Stimulated activated CD8-positive, alpha-beta memory T cell treated with anti-CD3 and anti-CD28 coated beads, Interleukin-7, amount 100 ng/mL, for 24 hours (primary cell): ENCODE measurements around the gene NOVA1.

ENCODE experiments used
- DNase-seq: peaks from one replicate; pipeline ENCODE4 v3.0.0-alpha.2; 2020; ENCODE audit warnings: low read depth

The NOVA1 gene

DNA sequence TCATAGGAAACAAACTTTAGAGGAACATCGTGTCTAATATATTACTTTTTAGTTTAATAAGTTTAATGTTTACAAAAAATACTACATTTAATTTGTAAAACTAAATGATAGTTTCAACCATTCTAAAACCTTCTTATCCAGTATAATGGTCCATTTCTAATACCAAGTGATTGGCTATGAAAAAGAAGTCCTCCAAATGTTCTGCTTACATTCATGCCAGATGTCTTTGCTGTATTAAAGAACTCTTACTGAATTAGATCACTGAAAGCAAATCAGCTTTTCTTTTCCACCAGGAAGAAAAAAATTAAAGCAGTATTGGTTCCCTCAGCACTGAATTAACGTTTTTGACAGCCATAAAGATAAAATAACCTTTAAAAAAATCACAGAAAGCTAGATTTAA, 3.7 kb downstream of the NOVA1 start:
- no peak for DNase-seq

DNA sequence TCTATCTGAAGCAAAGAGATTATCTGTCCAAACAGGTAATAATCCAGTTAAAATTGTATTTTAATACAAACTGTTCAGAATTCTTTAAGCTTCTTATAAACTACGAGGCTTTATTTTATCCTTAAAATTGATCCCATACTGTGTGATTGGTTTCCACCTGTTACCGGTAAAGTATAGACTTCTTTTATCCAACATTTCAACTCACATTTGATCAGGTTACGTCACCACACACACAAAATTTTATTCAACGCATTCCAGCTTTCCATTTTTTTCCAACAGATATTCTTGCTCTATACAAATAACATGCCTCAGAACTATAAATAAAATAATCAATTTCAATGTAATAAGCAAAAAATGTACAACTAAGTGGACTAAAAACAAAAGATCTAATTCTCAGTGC, 4.5 kb downstream of the NOVA1 start:
- DNase-seq = no peak

DNA sequence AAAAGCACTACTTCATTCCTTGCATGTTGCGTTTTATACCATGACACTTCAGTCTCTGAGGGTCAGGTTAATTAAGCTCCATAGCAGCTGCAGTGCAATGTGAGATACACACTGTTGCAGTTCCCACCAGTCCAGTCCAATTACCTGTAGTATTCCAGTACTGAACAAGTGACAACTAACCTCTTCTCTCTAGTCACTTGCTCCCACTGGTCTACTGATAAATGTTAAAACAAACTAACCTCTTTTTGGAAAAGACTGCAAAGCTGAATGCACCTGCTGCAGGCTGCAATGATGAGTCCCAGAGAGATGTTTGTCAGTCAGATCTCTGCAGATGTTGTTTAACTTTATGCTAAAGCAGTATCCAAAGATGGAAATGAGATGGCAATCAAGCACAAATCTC, 7.9 kb downstream of the NOVA1 start:
- DNase-seq = no peak

DNA sequence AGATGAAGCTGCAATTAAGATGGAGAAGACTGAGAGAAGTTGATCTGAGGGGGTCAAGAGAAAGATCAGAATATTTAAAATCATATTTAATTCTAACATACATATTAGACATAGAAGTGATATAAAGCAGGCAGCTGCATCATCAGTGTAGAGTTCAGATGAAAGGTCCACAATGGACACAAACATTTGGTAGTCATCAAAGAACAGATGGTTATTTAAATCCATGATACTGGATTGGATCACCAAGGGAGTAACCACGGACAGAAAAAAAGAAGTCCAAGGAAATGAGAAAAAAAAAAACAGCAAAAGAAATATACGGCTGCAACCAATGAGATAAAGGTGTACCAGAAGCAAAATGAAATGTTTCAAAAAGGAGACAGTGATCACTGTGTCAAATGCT, 20.1 kb downstream of the NOVA1 start:
- DNase-seq = no peak

DNA sequence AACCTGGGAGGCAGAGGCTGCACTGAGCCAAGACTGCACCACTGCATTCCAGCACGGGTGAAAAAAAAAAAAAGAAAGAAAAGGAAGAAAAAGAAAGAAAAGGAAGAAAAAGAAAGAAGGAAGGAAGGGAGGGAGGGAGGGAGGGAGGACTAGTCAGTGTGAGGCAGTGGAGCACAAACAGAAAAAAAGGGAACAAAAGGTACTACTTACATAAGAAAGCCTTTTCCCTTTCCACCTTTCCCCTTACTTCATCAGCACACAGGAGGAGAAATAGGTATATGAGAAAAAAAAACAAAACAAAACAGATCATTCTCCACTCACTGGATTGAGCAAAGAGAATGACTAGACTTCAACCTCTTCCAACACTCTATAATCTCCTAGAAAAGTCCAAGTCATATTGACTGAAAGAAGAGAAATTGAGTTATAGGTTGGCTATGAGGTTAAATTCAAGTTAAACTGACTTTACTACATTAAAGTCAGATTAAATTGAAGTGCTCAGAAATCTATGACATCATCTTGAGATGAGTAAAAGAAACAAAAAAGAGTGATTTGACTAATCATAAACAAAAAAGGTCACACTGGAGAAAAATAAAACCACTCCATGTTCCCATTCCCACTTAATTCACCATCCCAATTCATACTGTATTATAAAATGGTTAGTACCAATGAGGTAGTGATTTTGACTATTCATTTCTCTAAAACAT, 43.6 kb downstream of the NOVA1 start:
- no peak for DNase-seq

DNA sequence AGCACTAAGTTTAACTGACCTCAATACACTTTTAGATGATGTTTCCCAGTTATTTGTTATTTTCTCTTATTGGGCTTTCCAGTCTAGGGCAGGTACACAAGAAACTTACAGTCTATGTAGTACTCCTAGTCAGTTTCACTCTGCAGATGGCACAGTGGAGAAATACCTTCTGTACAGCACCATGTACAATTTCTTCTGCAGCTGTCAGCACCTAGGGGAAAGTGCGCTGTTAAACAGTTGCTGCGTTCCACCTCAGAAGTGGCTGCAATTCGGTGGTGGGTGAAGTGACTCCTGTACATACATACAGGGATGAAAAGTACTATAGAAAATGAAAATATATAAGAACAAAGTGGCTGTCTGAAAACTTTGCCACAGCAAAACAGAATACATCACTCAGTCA, 48.3 kb downstream of the NOVA1 start:
- no peak for DNase-seq

DNA sequence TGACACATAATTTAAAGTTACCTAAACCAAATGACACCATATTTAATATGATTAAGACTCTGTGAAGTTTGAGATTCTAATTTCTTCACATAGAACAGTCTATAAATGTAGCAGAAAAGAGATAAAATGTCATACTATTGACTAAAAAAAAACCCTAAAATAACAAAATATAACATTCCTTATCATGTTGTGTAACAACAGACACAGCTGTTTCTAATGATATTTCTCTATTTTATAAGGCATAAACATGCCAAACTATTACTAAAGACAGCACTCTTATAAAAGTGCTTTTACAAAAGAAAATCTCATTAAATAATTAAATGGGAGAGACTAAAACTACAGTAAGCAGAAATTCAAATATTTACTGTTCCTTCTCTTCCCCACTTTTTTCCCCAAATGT, 49.4 kb downstream of the NOVA1 start:
- DNase-seq = no peak

DNA sequence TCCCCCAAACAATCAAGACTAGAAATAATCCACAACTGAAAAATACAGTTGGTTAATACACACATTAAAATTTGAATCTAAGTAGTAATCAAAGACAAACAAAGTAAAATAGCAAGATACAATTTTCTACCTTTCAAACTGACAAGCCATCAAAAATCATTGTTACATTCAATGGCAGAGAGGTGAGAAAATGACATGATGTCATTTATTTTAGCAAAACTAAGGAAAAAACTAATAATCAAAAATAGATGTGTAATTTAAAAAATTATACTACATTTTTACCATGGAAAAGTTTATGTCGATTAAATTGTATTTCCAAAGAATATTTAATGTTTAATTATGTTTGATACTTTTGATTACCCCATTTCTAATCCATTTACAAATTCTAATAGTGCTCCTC, 59.7 kb downstream of the NOVA1 start:
- no peak for DNase-seq

DNA sequence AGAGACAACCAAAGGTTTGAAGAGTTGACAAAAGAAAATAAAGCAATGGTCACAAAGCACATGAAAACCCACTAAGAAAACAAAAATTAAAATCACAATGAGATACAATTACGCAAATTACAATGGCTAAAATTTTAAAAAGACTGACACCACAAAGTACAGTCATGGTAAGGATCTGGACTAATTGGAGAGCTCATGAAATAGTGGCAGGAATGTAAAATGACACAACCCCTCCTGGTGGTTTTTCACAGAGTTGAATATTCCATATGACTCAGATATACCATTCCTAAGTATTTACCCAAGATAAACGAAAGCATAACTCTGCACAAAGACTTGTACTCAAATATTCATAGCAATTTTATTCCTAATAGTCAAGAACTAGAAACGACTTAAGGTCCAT, 65.9 kb downstream of the NOVA1 start:
- no peak for DNase-seq

DNA sequence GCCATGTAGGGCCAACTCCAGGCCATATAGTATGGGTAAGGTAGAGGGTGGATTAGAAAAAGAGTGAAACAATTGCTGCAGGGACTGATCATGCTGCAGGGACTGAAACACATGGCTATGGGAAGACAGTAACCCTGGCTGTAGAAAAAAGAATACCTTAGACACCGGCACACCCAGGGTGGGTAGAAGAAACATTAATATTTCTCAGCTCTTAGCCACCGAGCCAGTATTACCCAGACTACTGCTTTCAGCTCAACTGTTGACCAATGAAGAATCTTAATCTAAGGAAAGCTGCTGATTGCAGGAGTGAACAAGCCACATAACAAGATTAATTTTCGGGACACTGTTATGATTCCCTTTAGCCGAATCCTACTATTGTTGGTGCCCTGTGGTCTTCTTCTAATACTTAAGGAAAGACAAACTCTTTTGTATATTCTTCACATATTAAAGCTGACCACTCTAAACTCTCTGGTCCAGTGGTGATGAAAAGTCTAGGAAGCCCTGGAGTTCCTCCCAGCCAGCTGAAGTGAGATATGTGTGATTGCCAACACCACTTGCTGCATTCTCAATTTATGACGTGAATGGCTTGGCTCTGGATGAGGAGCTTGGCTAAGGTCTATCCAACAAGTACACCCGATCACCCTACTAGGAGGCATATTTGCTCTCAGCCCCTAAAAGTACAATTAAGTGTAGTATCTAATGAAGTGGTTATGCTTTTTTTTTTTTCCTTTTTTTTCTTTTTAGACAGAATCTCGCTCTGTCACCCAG, 69.2 kb downstream of the NOVA1 start:
- no peak for DNase-seq

DNA sequence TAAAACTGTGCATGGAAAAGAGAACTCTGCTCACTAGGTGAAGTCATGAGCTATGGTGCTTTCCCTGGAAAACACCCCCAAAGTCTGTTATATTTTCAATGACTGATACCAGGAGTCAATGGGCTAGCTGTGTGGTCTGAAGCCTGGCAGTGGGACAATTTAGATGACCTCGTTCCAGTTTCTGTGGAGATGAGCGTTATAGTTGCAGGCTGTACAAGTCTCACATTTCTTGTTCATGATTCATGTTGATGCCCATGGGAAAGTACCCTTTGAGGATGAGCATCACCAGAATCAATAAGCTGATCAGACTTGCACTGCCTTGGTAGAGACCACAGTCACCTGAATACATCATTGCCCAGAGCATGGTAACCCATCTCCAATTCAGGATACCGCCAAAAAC, 70.7 kb downstream of the NOVA1 start:
- DNase-seq = no peak

DNA sequence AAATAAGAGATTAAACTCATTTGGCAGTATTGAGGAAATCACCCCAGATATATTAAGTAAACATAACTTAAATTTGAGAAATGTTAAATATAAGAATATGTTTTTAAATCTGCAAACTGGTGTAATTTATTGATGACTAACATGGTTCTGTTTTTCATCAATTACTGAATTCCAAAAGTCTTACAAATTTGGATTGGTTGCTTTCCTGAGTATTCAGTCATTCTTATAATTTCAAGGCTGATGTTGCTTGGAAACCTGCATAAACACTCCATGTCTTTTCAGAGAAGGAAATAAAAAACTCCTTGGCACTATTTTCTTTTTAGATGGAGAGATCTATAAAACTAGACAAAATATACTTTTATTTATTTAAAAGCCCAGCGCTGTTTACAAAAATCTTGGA, 71.7 kb downstream of the NOVA1 start:
- DNase-seq = no peak

DNA sequence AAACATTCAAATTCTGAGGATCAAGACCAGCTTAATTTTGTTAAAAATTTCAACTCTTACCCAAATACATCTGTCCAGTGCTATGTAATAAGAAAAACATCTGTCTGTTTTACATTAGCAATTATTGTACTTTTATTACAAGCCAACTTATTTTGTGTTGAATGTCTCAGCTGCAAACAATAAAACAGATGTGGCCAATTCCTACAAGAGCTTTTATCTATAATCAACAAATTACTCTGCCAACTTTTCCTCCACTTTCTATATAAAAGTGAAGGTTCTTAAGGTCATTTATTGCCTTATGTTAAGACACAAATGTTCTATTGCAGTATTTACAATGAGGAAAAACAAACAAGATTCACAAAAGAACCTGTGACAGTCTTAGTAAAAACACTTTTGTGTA, 72.7 kb downstream of the NOVA1 start:
- no peak for DNase-seq

DNA sequence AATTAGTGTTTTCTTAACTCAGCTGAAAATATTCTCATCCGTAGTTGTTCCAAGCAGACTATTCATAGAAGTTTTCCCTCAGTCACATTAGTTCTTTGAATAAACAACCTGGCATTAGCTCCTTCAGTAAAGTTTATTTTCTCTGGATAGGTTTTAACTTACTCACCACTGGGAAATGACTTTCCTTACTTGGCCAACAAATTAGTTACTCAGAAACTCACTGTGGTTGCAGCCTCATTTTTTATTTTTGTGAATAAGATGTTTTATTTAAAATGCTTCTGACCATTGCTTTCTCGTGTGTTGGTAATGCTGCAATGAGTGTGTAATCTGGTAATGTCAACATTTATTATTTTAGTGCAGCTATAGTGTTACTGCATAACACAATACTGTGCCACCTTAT, 74.9 kb downstream of the NOVA1 start:
- no peak for DNase-seq

DNA sequence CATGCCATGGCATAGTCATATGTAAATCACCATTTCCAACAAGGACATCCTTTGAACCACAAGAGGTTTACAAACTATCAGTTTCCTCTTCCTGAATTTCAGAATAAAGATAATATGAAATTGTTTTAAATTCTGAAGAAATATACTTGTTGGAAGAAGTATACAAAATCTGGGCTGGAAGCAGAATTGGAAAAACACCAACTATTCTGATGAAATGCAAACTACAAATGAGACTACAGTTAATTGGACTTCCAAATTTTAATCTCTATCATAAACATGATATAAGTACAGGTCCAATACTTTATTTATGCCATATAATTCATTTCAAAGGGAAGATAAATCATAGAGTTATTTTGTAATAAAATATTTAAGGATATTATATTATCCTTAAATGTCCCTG, 80.1 kb downstream of the NOVA1 start:
- DNase-seq = no peak

DNA sequence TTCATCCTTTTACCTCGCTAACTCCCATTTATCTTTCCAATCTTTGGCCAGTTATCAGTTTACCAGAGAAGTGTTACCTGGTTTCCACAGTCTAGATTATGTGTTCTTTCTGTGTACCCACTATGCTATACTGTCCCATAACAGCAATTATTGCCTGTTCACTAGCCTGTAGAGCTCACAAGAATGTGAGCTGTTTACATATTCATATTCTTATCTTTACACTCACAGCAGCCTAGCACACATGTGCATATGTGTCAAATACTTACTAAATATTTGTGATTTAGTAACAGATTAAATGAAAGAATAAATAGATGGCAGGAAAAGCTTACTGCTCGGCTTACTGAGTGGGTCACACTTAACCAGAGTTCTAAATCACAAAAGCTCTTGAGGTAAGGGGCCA, 97.8 kb downstream of the NOVA1 start:
- DNase-seq = no peak

DNA sequence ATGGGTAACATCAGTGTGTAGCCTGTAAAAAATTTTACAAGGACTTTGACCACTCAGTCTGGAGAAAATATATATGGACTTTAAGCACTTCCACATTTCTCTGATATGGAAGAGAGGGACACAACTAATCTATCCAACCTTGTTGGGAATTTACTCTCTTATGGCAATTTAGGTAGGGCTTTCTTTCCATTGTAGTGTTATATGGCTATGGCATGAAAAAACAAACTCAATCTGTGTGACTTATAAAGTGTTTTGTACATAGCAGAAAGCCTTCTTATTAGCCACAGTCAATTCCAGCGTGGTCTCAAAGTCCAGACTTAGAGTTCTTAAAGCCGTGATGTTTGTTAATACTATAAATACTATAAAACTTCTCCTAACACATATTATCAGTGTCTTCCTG, 98.3 kb downstream of the NOVA1 start:
- DNase-seq = no peak

DNA sequence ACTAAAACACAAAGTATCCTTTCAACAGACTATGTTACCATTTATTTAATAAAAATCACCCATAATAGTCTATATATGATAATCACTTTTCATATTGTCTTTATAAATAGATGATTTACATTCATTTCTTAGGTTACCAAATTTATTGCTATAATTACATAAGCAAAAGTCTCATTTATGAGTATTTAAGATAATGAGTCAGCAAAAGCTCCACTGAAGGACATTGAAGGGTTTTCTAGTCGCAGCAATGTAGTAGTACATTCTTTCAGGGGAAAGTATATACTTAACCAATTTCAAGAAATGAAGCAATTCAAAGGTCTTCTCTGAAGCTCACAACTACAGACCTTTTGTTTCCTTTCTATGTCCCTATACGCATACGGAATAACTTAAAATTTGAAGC, 110.9 kb downstream of the NOVA1 start:
- no peak for DNase-seq

DNA sequence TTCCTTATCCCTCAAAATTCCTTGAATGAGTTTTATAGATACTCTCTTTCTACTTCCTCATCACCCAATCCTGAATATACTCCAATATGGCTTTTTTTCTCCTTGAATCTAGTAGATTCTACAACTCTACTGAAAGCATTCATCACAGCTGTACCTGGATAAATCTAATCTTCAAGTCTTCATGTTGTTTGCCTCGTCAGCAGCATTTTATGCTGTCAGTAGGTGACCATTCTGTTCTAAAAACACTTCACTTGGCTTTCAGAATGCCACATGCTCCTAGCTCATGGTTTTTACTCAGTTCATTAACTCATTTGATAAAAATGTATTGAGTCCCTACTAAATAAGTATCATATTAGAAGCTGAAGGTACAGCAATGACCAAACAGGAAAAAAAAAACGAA, 113.3 kb downstream of the NOVA1 start:
- no peak for DNase-seq

DNA sequence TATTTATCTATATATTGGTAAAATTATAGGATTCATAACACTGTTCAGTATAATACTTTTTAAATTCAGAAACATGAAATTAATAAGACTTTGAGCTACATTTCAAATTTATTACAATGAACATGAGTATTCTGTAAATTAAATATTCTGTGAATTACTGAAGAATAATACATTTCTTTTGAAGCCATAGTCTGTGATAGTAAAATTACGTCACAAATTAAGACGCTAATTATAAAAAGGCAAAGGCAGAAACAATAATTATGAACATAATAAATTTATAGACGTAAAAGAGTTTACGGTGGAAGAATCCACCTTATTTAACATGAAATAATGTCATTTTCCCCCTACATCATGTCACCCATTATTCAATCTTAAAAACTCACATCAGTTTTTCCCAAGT, 118.9 kb downstream of the NOVA1 start:
- DNase-seq = no peak

DNA sequence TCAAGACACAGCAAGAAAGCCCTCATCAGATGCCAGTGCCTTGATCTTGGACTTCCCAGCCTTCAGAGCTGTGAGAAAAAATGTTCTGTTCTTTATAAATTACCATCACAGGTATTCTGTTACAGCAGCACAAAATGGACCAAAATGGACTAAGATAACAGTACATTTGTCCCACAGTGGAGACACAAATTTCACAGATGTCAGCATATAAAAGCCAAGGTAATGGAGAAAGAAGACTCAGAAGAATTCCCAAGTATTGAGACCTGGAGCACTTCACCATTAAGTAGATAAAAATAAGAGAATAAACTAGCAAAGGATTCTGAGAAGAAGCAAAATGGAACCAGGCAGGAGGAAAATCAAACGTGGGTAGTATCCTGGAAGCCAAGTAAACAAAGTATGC, 131.0 kb downstream of the NOVA1 start:
- DNase-seq = no peak

DNA sequence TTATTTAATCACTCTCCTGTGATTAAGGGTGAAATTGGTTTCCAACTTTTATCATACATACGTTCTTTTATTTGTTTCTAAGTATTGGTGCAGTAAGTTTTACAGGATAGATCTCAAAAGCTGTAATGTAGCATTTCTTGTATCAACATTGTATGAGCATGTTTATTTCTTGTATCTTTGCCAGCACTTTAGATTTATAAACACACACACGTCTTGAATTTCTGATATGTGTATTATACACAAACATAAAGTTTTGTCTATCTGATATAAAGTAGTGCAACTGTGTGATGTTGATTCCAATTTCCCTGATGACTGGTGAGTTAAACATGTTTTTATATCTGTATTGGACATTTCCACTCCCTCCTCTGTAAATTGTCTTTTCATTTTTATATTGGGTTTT, 134.7 kb downstream of the NOVA1 start:
- no peak for DNase-seq

DNA sequence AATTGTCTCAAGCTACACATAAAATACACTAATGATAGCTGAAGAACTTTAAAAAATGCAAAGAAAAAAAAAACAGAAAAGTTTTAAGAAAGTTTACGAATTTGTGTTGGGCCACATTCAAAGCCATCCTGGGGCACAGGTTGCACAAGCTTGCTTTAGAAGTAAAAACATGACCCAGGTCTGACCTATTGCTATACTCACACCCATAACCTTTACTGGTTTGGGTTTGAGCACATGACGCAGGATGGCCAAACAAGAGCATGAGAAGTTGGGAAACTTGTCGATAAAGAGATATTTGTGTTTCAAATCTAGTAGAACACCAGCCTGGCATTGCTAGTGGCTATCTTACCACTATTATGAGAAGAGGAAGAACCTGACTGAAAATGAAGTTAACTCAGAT, 143.7 kb downstream of the NOVA1 start:
- DNase-seq = no peak
